H1 (cell line): ENCODE results near the gene BRME1. TPM values are rescaled to one million over a fixed set of nuclear protein-coding genes. Genes with fewer than 3 reads are reported as not detected.

ENCODE experiments used
- CTCF ChIA-PET: fragments of 300-600 bp; sonication (Branson Sonifier 250); formaldehyde crosslinking; loops from one replicate; lab custom pipeline; 2021; ENCODE audit not compliant: partially characterized antibody; lab: Charles Lee
- POLR2A ChIA-PET: fragments of 300-600 bp; sonication (Branson Sonifier 250); formaldehyde crosslinking; loops from one replicate; lab custom pipeline; 2021; ENCODE audit warnings: inconsistent platforms; ENCODE audit not compliant: partially characterized antibody; lab: Charles Lee
- DNase-seq, 2 experiments: peaks; one replicate each; pipeline versions ENCODE4 v3.0.0 to v3.0.0-alpha.2; 2010 to 2022; ENCODE audit warnings: low spot score in 2 of 2, low read depth in 1 of 2, mixed read lengths in 1 of 2
- FAIRE-seq: peaks from 2 replicates; lab custom pipeline; 2011; peaks lifted over from hg19 to GRCh38; lab: Jason Lieb, UNC
- H2AFZ ChIP-seq: 2 replicates; pipeline ENCODE4 v1.8.1; 2012; ENCODE audit warnings: low read length, inconsistent platforms
- H2AK5ac ChIP-seq: 2 replicates; pipeline ENCODE4 v1.6.1; 2013; ENCODE audit warnings: low read depth, low read length
- H2BK120ac ChIP-seq: replicated peaks from 2 replicates; pipeline ENCODE3; 2013; ENCODE audit warnings: low read depth, low read length, inconsistent platforms
- H2BK12ac ChIP-seq: 2 replicates; pipeline ENCODE4 v1.6.1; 2013; ENCODE audit warnings: low read depth, low read length
- H2BK15ac ChIP-seq: 2 replicates; pipeline ENCODE4 v1.6.1; 2013; ENCODE audit warnings: low read length
- H2BK20ac ChIP-seq: 2 replicates; pipeline ENCODE4 v1.6.1; 2013; ENCODE audit warnings: low read length
- H2BK5ac ChIP-seq: 2 replicates; pipeline ENCODE4 v1.6.1; 2013; ENCODE audit warnings: low read depth, low read length
- H3K14ac ChIP-seq: 2 replicates; pipeline ENCODE4 v1.6.1; 2013; ENCODE audit warnings: inconsistent platforms; ENCODE audit not compliant: insufficient read length
- H3K18ac ChIP-seq: 2 replicates; pipeline ENCODE4 v1.6.1; 2013; ENCODE audit warnings: low read length; ENCODE audit errors: extremely low read depth
- H3K23ac ChIP-seq: 2 replicates; pipeline ENCODE4 v1.6.1; 2013; ENCODE audit warnings: inconsistent platforms; ENCODE audit not compliant: insufficient read length
- H3K23me2 ChIP-seq: 2 replicates; pipeline ENCODE4 v1.6.1; 2013; ENCODE audit warnings: low read depth, low read length
- H3K27ac ChIP-seq: 2 replicates; pipeline ENCODE4 v1.6.1; 2011; ENCODE audit warnings: low read depth, low read length, inconsistent platforms
- H3K27me3 ChIP-seq, 4 experiments: replicated peaks in 1 of 4; 1 replicate in 1 of 4; 2 replicates in 3 of 4; pipeline versions ENCODE4 v1.6.1 to v1.8.1; 2011 to 2013; ENCODE audit warnings: low read length in 3 of 4, mild to moderate bottlenecking in 3 of 4, inconsistent platforms in 2 of 4, mixed read lengths in 2 of 4, moderate library complexity in 1 of 4; ENCODE audit not compliant: control insufficient read depth in 3 of 4, insufficient read depth in 3 of 4; ENCODE audit errors: extremely low read depth in 1 of 4
- H3K36me3 ChIP-seq, 4 experiments: 2 replicates each; pipeline versions ENCODE4 v1.6.1 to v1.8.1; 2011 to 2013; ENCODE audit warnings: mild to moderate bottlenecking in 4 of 4, low read length in 3 of 4, moderate library complexity in 2 of 4, control low read depth in 1 of 4, inconsistent platforms in 1 of 4; ENCODE audit not compliant: insufficient read depth in 4 of 4, control insufficient read depth in 2 of 4
- H3K4ac ChIP-seq: replicated peaks from 2 replicates; pipeline ENCODE3; 2013; ENCODE audit warnings: low read length, low read depth, mixed read lengths, inconsistent platforms; ENCODE audit not compliant: insufficient read length
- H3K4me1 ChIP-seq, 4 experiments: replicated peaks in 1 of 4; 1 replicate in 1 of 4; 2 replicates in 3 of 4; pipeline versions ENCODE4 v1.6.1 to v1.8.1; 2011 to 2013; ENCODE audit warnings: low read length in 3 of 4, inconsistent platforms in 2 of 4, mixed read lengths in 1 of 4; ENCODE audit not compliant: insufficient read depth in 4 of 4, control insufficient read depth in 3 of 4
- H3K4me2 ChIP-seq, 2 experiments: 2 replicates each; pipeline versions ENCODE4 v1.6.1 to v1.8.1; 2011 to 2013; ENCODE audit warnings: low read depth in 2 of 2, low read length in 2 of 2, control low read depth in 1 of 2, inconsistent platforms in 1 of 2, mild to moderate bottlenecking in 1 of 2; ENCODE audit not compliant: insufficient read depth in 1 of 2
- H3K4me3 ChIP-seq, 4 experiments: fragments of 200-600, 300-600 bp in 1 of 4; sonication (generic), shearing (Covaris generic), sonication (Bioruptor Twin) in 1 of 4; 2 replicates each; pipeline versions ENCODE4 v1.5.1 to v1.8.1; 2011 to 2016; ENCODE audit warnings: low read length in 4 of 4, low read depth in 3 of 4, control low read depth in 2 of 4, inconsistent platforms in 2 of 4, mild to moderate bottlenecking in 2 of 4, mixed read lengths in 1 of 4, moderate library complexity in 1 of 4; ENCODE audit not compliant: insufficient read depth in 2 of 4; ENCODE audit errors: extremely low read depth in 1 of 4
- H3K56ac ChIP-seq: replicated peaks from 2 replicates; pipeline ENCODE3; 2013; ENCODE audit warnings: low read depth, mild to moderate bottlenecking, mixed read lengths, low read length, inconsistent platforms; ENCODE audit not compliant: insufficient read length
- H3K79me1 ChIP-seq: 2 replicates; pipeline ENCODE4 v1.6.1; 2013; ENCODE audit warnings: low read depth, low read length, control low read depth
- H3K79me2 ChIP-seq, 2 experiments: 2 replicates each; pipeline versions ENCODE4 v1.6.1 to v1.8.1; 2012 to 2013; ENCODE audit warnings: low read length in 2 of 2, mild to moderate bottlenecking in 2 of 2, inconsistent platforms in 1 of 2; ENCODE audit not compliant: insufficient read depth in 2 of 2, control insufficient read depth in 1 of 2
- H3K9ac ChIP-seq, 4 experiments: replicated peaks in 1 of 4; 1 replicate in 1 of 4; 2 replicates in 3 of 4; pipeline versions ENCODE4 v1.6.1 to v1.8.1; 2011 to 2013; ENCODE audit warnings: low read depth in 3 of 4, low read length in 3 of 4, control low read depth in 2 of 4, mild to moderate bottlenecking in 2 of 4, moderate library complexity in 2 of 4, inconsistent platforms in 1 of 4; ENCODE audit errors: extremely low read depth in 1 of 4
- H3K9me3 ChIP-seq, 2 experiments: 2 replicates each; pipeline versions ENCODE4 v1.6.1 to v1.8.1; 2012 to 2013; ENCODE audit warnings: mild to moderate bottlenecking in 2 of 2, moderate library complexity in 2 of 2, control low read depth in 1 of 2, inconsistent platforms in 1 of 2, low read depth in 1 of 2, low read length in 1 of 2, mixed read lengths in 1 of 2; ENCODE audit not compliant: insufficient read depth in 2 of 2
- H4K20me1 ChIP-seq, 2 experiments: replicated peaks in 1 of 2; 2 replicates each; pipeline versions ENCODE3 to v1.8.1; 2011 to 2013; ENCODE audit warnings: inconsistent platforms in 2 of 2, low read length in 2 of 2, mild to moderate bottlenecking in 1 of 2; ENCODE audit not compliant: insufficient read depth in 2 of 2, control insufficient read depth in 1 of 2
- H4K5ac ChIP-seq: 2 replicates; pipeline ENCODE4 v1.6.1; 2013; ENCODE audit warnings: low read length, low read depth, mixed read lengths, inconsistent platforms; ENCODE audit not compliant: insufficient read length
- H4K8ac ChIP-seq: 2 replicates; pipeline ENCODE4 v1.8.0; 2013; ENCODE audit warnings: mild to moderate bottlenecking, moderate library complexity, low read length, inconsistent platforms; ENCODE audit not compliant: insufficient read depth; ENCODE audit errors: extremely low read depth
- H4K91ac ChIP-seq: replicated peaks from 2 replicates; pipeline ENCODE3; 2013; ENCODE audit warnings: low read length, mixed read lengths, inconsistent platforms; ENCODE audit not compliant: insufficient read length
- CREB1 ChIP-seq: IDR thresholded peaks from 2 replicates; pipeline ENCODE4 v1.6.1; 2012; ENCODE audit warnings: inconsistent platforms
- EP300 ChIP-seq, 2 experiments: IDR thresholded peaks; 1 replicate in 1 of 2; 2 replicates in 1 of 2; pipeline ENCODE4 v1.6.1; 2011 to 2012; ENCODE audit warnings: low read depth in 2 of 2, low read length in 2 of 2, mild to moderate bottlenecking in 2 of 2, borderline replicate concordance in 1 of 2, inconsistent platforms in 1 of 2, moderate library complexity in 1 of 2
- HDAC2 ChIP-seq, 2 experiments: fragments of 300-600 bp in 1 of 2; sonication (generic) in 1 of 2; IDR thresholded peaks; 2 replicates each; pipeline ENCODE4 v1.6.1; 2011 to 2012; ENCODE audit warnings: low read depth in 2 of 2, low read length in 2 of 2, mild to moderate bottlenecking in 2 of 2, moderate library complexity in 2 of 2, borderline replicate concordance in 1 of 2, inconsistent platforms in 1 of 2
- KDM1A ChIP-seq: fragments of 200-600, 300-600 bp; sonication (generic); IDR thresholded peaks from 2 replicates; pipeline ENCODE4 v1.7.1; 2016; ENCODE audit warnings: mild to moderate bottlenecking, low read length, borderline replicate concordance
- NANOG ChIP-seq: IDR thresholded peaks from 2 replicates; pipeline ENCODE4 v1.6.1; 2011; ENCODE audit warnings: low read length, low read depth, mild to moderate bottlenecking, inconsistent platforms; ENCODE audit not compliant: insufficient read depth, poor library complexity, severe bottlenecking
- POLR2AphosphoS5 ChIP-seq: IDR thresholded peaks from 2 replicates; pipeline ENCODE4 v1.6.1; 2011; ENCODE audit warnings: low read depth, low read length
- RFX5 ChIP-seq: IDR thresholded peaks from 2 replicates; pipeline ENCODE4 v1.6.1; 2011; ENCODE audit warnings: low read depth, low read length, improper control_type of control experiment, borderline replicate concordance
- RNF2 ChIP-seq: fragments of 200-900, 300-1000 bp; sonication (generic); IDR thresholded peaks from 2 replicates; pipeline ENCODE4 v1.7.1; 2016; ENCODE audit warnings: borderline replicate concordance, low read depth, mild to moderate bottlenecking, antibody characterized with exemption, low read length; ENCODE audit not compliant: poor library complexity, severe bottlenecking; ENCODE audit errors: missing control alignments
- SIX5 ChIP-seq: IDR thresholded peaks from 2 replicates; pipeline ENCODE4 v1.6.1; 2011; ENCODE audit warnings: mild to moderate bottlenecking, low read depth, low read length
- SRF ChIP-seq: IDR thresholded peaks from 2 replicates; pipeline ENCODE4 v1.6.1; 2011; ENCODE audit warnings: mild to moderate bottlenecking, low read depth, low read length, moderate library complexity
- SUZ12 ChIP-seq: fragments of 200-600 bp; sonication (generic); IDR thresholded peaks from 2 replicates; pipeline ENCODE4 v1.6.1; 2012; ENCODE audit warnings: mild to moderate bottlenecking, inconsistent platforms, low read length, moderate library complexity, mixed read lengths
- WGBS, 2 experiments: shearing (Covaris generic) in 1 of 2; methylation state at CpG; one replicate each; pipeline versions ENCODE4 v1.1.6 to v1.1.7; 2013 to 2015; ENCODE audit warnings: low lambda C conversion rate in 2 of 2, mixed read lengths in 2 of 2, inconsistent platforms in 1 of 2, low coverage in 1 of 2, missing lambda C conversion rate in 1 of 2; ENCODE audit not compliant: insufficient replicate concordance in 2 of 2, insufficient coverage in 1 of 2, insufficient read length in 1 of 2; ENCODE audit errors: extremely low coverage in 1 of 2, missing lambda C conversion rate in 1 of 2; 5-methylcytosine and 5-hydroxymethylcytosine counted together
- polyA plus RNA-seq, 7 experiments: library from polyadenylated mRNA; depleted of rRNA in 3 of 7; stranded (reverse) in 5 of 7; unstranded in 2 of 7; fragments of >200 nt in 5 of 7; fragments of 200-250 nt in 2 of 7; gene quantifications; 1 replicate in 5 of 7; 2 replicates in 1 of 7; 4 replicates in 1 of 7; pipeline versions ENCODE4 v1.2.1 to v1.2.3, GENCODE V29; 2011 to 2013; ENCODE audit warnings: missing spikeins in 2 of 7, mixed read lengths in 2 of 7
- total RNA-seq: library from RNA; stranded (reverse); fragmentation: NEBNext Ultra II Directional; extraction: Animal tissue kit (Norgen Biotek cat#: 25700); gene quantifications from 2 replicates; pipeline ENCODE4 v1.2.1, GENCODE V29; 2021
- TF ChIP-seq, protein P1 (sequence below): IDR thresholded peaks from 2 replicates; pipeline ENCODE4 v1.6.1; 2011; ENCODE audit warnings: low read length, improper control_type of control experiment

The BRME1 gene
- total and polyA plus RNA-seq, 2 of the 8 experiments (the other 6 are each of a cell fraction or from before 2014, with no cell fraction given), result 4.6 to 4.7 TPM

DNA sequence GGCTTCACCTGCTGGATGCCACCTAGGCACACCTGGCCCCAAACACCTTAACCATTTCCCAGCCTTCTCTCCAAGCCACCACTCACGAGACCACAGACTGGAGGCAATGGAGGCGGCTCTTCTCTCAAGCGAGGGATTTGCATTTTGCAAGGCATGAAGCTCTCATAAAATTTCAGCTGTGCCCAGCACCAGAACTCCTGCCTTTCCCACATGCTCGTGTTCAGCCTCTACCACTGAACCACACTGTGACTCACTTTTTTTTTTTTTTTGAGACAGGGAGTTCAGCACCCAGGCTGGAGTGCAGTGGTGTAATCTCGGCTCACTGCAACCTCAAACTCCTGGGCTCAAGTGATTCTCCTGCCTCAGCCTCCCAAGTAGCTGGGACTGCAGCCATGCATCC is 18.4 kb downstream of the BRME1 start:
- H3K18ac ChIP-seq, result no peak overlapping the region
- H2BK20ac ChIP-seq, result no peak overlapping the region
- no peaks in the 10 kb centered on the region for H3K9me3 ChIP-seq
- H3K23ac ChIP-seq, result no peak overlapping the region
- no peak overlapping the region for H3K27ac ChIP-seq
- DNase-seq (no peak), FAIRE-seq (no peak)
- no peak overlapping the region for H2BK5ac ChIP-seq
- H2BK120ac ChIP-seq, result no peak overlapping the region
- H4K20me1 ChIP-seq, result no peaks in the 10 kb centered on the region
- no peak overlapping the region for H3K14ac ChIP-seq
- no peak overlapping the region for H3K4me3 ChIP-seq
- H3K4me1 ChIP-seq, result peaks cover 0 to 4% (median 0%) of the 10 kb centered on the region in 4 experiments; a peak in 1 of 7 replicates
- CTCF ChIA-PET, result interaction anchor here (0.6 to 8.7 kb wide), 5 partner anchors 20 to 171 kb away, joined by 3 to 76 read pairs (median 4); partner anchors contain the start of gene PALM3
- H3K23me2 ChIP-seq, result no peaks in the 10 kb centered on the region
- no peak overlapping the region for H2BK12ac ChIP-seq
- POLR2A ChIA-PET, result interaction anchor here (0.7 kb wide), 1 partner anchor 169 kb away, joined by 5 read pairs; no protein-coding TSS in a partner anchor
- H3K79me2 ChIP-seq, result no peaks in the 10 kb centered on the region
- no peak overlapping the region for H2AFZ ChIP-seq
- H4K91ac ChIP-seq, result no peak overlapping the region
- H3K27me3 ChIP-seq, result no peaks in the 10 kb centered on the region
- no peak overlapping the region for H4K8ac ChIP-seq
- H2AK5ac ChIP-seq, result no peak overlapping the region
- H3K56ac ChIP-seq, result no peak overlapping the region
- no peak overlapping the region for H2BK15ac ChIP-seq
- H3K4ac ChIP-seq, result no peak overlapping the region
- 78% methylated on average over 5 of the region's 5 CpGs; no CpG with 5 or more reads in 1 of the 2 experiments for WGBS, 2 experiments
- H3K36me3 ChIP-seq, result no peaks in the 10 kb centered on the region
- H3K4me2 ChIP-seq, result no peak overlapping the region
- no peak overlapping the region for H3K9ac ChIP-seq
- no peaks in the 10 kb centered on the region for H3K79me1 ChIP-seq
- no peak overlapping the region for H4K5ac ChIP-seq
- no peak for TF ChIP-seq NANOG
- TF ChIP-seq SRF, result no peak
- TF ChIP-seq RFX5, result no peak
- no peak for TF ChIP-seq CREB1
- TF ChIP-seq EP300 (IDR thresholded peaks at IDR 0.05; ENCODE audit: borderline replicate concordance in 1 of 2, low read depth in 2 of 2, low read length in 2 of 2), result no peak
- no peak for TF ChIP-seq RNF2
- TF ChIP-seq POLR2AphosphoS5, result no peak
- TF ChIP-seq, protein P1, sequence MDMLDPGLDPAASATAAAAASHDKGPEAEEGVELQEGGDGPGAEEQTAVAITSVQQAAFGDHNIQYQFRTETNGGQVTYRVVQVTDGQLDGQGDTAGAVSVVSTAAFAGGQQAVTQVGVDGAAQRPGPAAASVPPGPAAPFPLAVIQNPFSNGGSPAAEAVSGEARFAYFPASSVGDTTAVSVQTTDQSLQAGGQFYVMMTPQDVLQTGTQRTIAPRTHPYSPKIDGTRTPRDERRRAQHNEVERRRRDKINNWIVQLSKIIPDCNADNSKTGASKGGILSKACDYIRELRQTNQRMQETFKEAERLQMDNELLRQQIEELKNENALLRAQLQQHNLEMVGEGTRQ, result no peak
- no peak for TF ChIP-seq SIX5
- TF ChIP-seq SUZ12, result no peak
- no peak for TF ChIP-seq HDAC2 (IDR thresholded peaks at IDR 0.05; ENCODE audit: borderline replicate concordance in 1 of 2, low read depth in 2 of 2, low read length in 2 of 2)
- no peak for TF ChIP-seq KDM1A
